HepG2 (cell line): ENCODE data around the gene UTS2R. TPM values are rescaled to one million over a fixed set of nuclear protein-coding genes. Genes with fewer than 3 reads are reported as not detected.
A peak's percentile ranks its signal among the peaks of the same experiment; 100 is the strongest.

Experiments
- ATAC-seq: fragments of 200-7000 bp; cut with Tn5 transposase; 3 replicates; pipeline ENCODE4 v1.9.1; 2020; ENCODE audit warnings: mild to moderate bottlenecking, moderate library complexity
- BruUV-seq: library from RNA; stranded (reverse); fragments of 400-500 nt; replicated peaks from 2 replicates; lab custom pipeline; 2021; lab: Mats Ljungman, UMichigan
- CTCF ChIA-PET: fragments of 300-600 bp; formaldehyde crosslinking; extraction: SDS; loops from one replicate; lab custom pipeline; 2021; ENCODE audit warnings: low total read pairs, inconsistent platforms, low intra/inter-chr PET ratio; lab: Yijun Ruan, JAX
- POLR2A ChIA-PET: fragments of 350-600 bp; sonication (Branson Sonifier 250); formaldehyde crosslinking; loops from one replicate; lab custom pipeline; 2020; ENCODE audit warnings: antibody characterized with exemption, inconsistent platforms; lab: Yijun Ruan, JAX
- DNase-seq: peaks from one replicate; pipeline ENCODE4 v3.0.0-alpha.2; 2015; ENCODE audit warnings: low spot score
- FAIRE-seq: peaks from 3 replicates; lab custom pipeline; 2011; peaks lifted over from hg19 to GRCh38; lab: Jason Lieb, UNC
- H2AFZ ChIP-seq: one replicate; pipeline ENCODE4 v1.6.1; 2011; ENCODE audit warnings: low read length, inconsistent platforms
- H3K27ac ChIP-seq: fragments of 300-600 bp; 3 replicates; pipeline ENCODE4 v1.8.0; 2011; ENCODE audit warnings: mixed run types, mild to moderate bottlenecking, mixed read lengths, low read length, inconsistent platforms; ENCODE audit not compliant: insufficient read depth; ENCODE audit errors: extremely low read length
- H3K27me3 ChIP-seq, 2 experiments: fragments of 200-600 bp in 1 of 2; 2 replicates in 1 of 2; 3 replicates in 1 of 2; pipeline versions ENCODE4 v1.6.0 to v1.8.0; 2011; ENCODE audit warnings: low read length in 2 of 2, mild to moderate bottlenecking in 2 of 2, moderate library complexity in 2 of 2, inconsistent platforms in 1 of 2; ENCODE audit not compliant: insufficient read depth in 2 of 2, control insufficient read depth in 1 of 2
- H3K36me3 ChIP-seq, 2 experiments: fragments of 200-600 bp in 1 of 2; replicated peaks in 1 of 2; 2 replicates in 1 of 2; 3 replicates in 1 of 2; pipeline versions ENCODE4 v1.5.1 to v1.8.0; 2011; ENCODE audit warnings: low read length in 2 of 2, inconsistent platforms in 1 of 2; ENCODE audit not compliant: insufficient read depth in 2 of 2, control insufficient read depth in 1 of 2
- H3K4me1 ChIP-seq: 2 replicates; pipeline ENCODE4 v1.5.1; 2012; ENCODE audit warnings: low read length, inconsistent platforms; ENCODE audit not compliant: insufficient read depth
- H3K4me2 ChIP-seq: 2 replicates; pipeline ENCODE4 v1.6.0; 2011; ENCODE audit warnings: low read depth, low read length, inconsistent platforms
- H3K4me3 ChIP-seq, 3 experiments: fragments of 200-600 bp in 1 of 3; sonication (generic), shearing (Covaris generic) in 1 of 3; replicated peaks in 1 of 3; 2 replicates each; pipeline ENCODE4 v1.5.1; 2011 to 2016; ENCODE audit warnings: low read length in 3 of 3, inconsistent platforms in 2 of 3, low read depth in 2 of 3, mild to moderate bottlenecking in 2 of 3, control low read depth in 1 of 3, mixed read lengths in 1 of 3; ENCODE audit not compliant: insufficient read depth in 1 of 3
- H3K79me2 ChIP-seq: one replicate; pipeline ENCODE4 v1.6.1; 2011; ENCODE audit warnings: low read length, inconsistent platforms; ENCODE audit not compliant: insufficient read depth
- H3K9ac ChIP-seq: 2 replicates; pipeline ENCODE4 v1.6.0; 2011; ENCODE audit warnings: mild to moderate bottlenecking, low read depth, low read length, inconsistent platforms; ENCODE audit not compliant: insufficient read depth
- H3K9me3 ChIP-seq: 2 replicates; pipeline ENCODE4 v1.5.1; 2012; ENCODE audit warnings: mild to moderate bottlenecking, low read length
- H4K20me1 ChIP-seq: 2 replicates; pipeline ENCODE4 v1.6.0; 2011; ENCODE audit warnings: inconsistent platforms, mild to moderate bottlenecking, low read length, moderate library complexity; ENCODE audit not compliant: insufficient read depth
- ATF7-NPFF ChIP-seq: sonication (generic); formaldehyde crosslinking; IDR thresholded peaks from 2 replicates; pipeline ENCODE4 v1.8.1; 2023; ENCODE audit warnings: mild to moderate bottlenecking, low read depth, missing genetic modification reagents, moderate library complexity
- CBX1 ChIP-seq: IDR thresholded peaks from one replicate; pipeline ENCODE4 v1.6.1; 2016; ENCODE audit warnings: antibody characterized with exemption, low read depth
- CCDC6 ChIP-seq: sonication (generic); formaldehyde crosslinking; IDR thresholded peaks from 2 replicates; pipeline ENCODE4 v1.8.1; 2022; ENCODE audit warnings: mild to moderate bottlenecking, missing genetic modification reagents, moderate library complexity
- CEBPZ ChIP-seq: IDR thresholded peaks from 2 replicates; pipeline ENCODE4 v1.6.1; 2012; ENCODE audit warnings: low read length, improper control_type of control experiment
- DPF2 ChIP-seq: sonication (generic); formaldehyde crosslinking; IDR thresholded peaks from 2 replicates; pipeline ENCODE4 v1.4.0; 2020; ENCODE audit warnings: mild to moderate bottlenecking, low read depth, missing genetic modification reagents, borderline replicate concordance
- EEA1 ChIP-seq: sonication (generic); formaldehyde crosslinking; IDR thresholded peaks from 2 replicates; pipeline ENCODE4 v1.5.1; 2020; ENCODE audit warnings: mild to moderate bottlenecking, missing genetic modification reagents, borderline replicate concordance
- EP300 ChIP-seq, 3 experiments: sonication (generic) in 1 of 3; formaldehyde crosslinking in 1 of 3; IDR thresholded peaks; 2 replicates each; pipeline versions ENCODE4 v1.5.1 to v1.6.1; 2011 to 2020; ENCODE audit warnings: low read depth in 2 of 3, low read length in 2 of 3, borderline replicate concordance in 1 of 3, improper control_type of control experiment in 1 of 3, mild to moderate bottlenecking in 1 of 3, missing genetic modification reagents in 1 of 3, moderate library complexity in 1 of 3
- HHEX ChIP-seq: IDR thresholded peaks from 2 replicates; pipeline ENCODE4 v1.6.1; 2016; ENCODE audit warnings: control low read depth
- HNRNPLL ChIP-seq: fragments of 200-400 bp; formaldehyde crosslinking; IDR thresholded peaks from 2 replicates; pipeline ENCODE4 v1.6.1; 2017; ENCODE audit warnings: mild to moderate bottlenecking, low read depth, low read length; ENCODE audit not compliant: poor library complexity, severe bottlenecking
- JUN ChIP-seq: sonication (generic); formaldehyde crosslinking; IDR thresholded peaks from 2 replicates; pipeline ENCODE4 v1.4.0; 2020; ENCODE audit warnings: mild to moderate bottlenecking, missing genetic modification reagents
- NCOA1 ChIP-seq: sonication (generic); formaldehyde crosslinking; IDR thresholded peaks from 2 replicates; pipeline ENCODE4 v1.9.0; 2021; ENCODE audit warnings: missing genetic modification reagents
- SMAD3 ChIP-seq: sonication (generic); formaldehyde crosslinking; IDR thresholded peaks from 2 replicates; pipeline ENCODE4 v1.4.0; 2020; ENCODE audit warnings: missing genetic modification reagents
- SMC3 ChIP-seq: IDR thresholded peaks from 2 replicates; pipeline ENCODE4 v1.6.1; 2011; ENCODE audit warnings: low read length, improper control_type of control experiment
- TARDBP ChIP-seq: sonication (generic); formaldehyde crosslinking; IDR thresholded peaks from 2 replicates; pipeline ENCODE4 v1.8.0; 2022; ENCODE audit warnings: mild to moderate bottlenecking, missing genetic modification reagents
- TBX3 ChIP-seq: fragments of 450-650 bp; IDR thresholded peaks from 2 replicates; pipeline ENCODE4 v1.6.1; 2017; ENCODE audit warnings: antibody characterized with exemption, mild to moderate bottlenecking, inconsistent platforms, borderline replicate concordance
- ZNF101 ChIP-seq: sonication (generic); formaldehyde crosslinking; IDR thresholded peaks from 2 replicates; pipeline ENCODE4 v1.4.0; 2020; ENCODE audit warnings: mild to moderate bottlenecking, low read depth, missing genetic modification reagents, borderline replicate concordance
- ZNF350 ChIP-seq: sonication (generic); formaldehyde crosslinking; IDR thresholded peaks from 2 replicates; pipeline ENCODE4 v1.4.0; 2020; ENCODE audit warnings: mild to moderate bottlenecking, low read depth, missing genetic modification reagents, borderline replicate concordance
- WGBS: methylation state at CpG from one replicate; pipeline ENCODE4 v1.1.6; 2017; ENCODE audit warnings: low lambda C conversion rate; 5-methylcytosine and 5-hydroxymethylcytosine counted together
- in situ Hi-C: cut with HindIII; loops from 2 replicates; pipeline ENCODE4 v1.10.0; 2017; ENCODE audit warnings: low pct_unique_long_range_greater_than_20kb; ENCODE audit not compliant: extremely low pct_ligation_motif_present
- intact Hi-C: fragments of 100-400 bp; cut with micrococcal nuclease; formaldehyde crosslinking; loops from one replicate; pipeline ENCODE4 v1.10.0; 2022; ENCODE audit not compliant: unreplicated experiment
- polyA plus RNA-seq, 8 experiments: library from polyadenylated mRNA; depleted of rRNA in 3 of 8; stranded (reverse) in 7 of 8; unstranded in 1 of 8; fragments of >200 nt; fragmentation: Illumina TruSeq in 4 of 8; extraction: Trizol in 4 of 8; gene quantifications; 2 replicates each; pipeline versions ENCODE4 v1.2.1 to v1.2.3, GENCODE V29; 2011 to 2016; ENCODE audit warnings: low read depth in 4 of 8, missing spikeins in 1 of 8, mixed read lengths in 1 of 8; ENCODE audit not compliant: insufficient read depth in 1 of 8
- total RNA-seq, 5 experiments: library from RNA; depleted of rRNA; stranded (reverse); fragments of >200 nt; fragmentation: Illumina TruSeq; extraction: Trizol; gene quantifications; 2 replicates each; pipeline ENCODE4 v1.2.3, GENCODE V29; 2016; ENCODE audit warnings: low read depth in 1 of 5
- TF ChIP-seq, protein P1 (sequence below): sonication (generic); formaldehyde crosslinking; IDR thresholded peaks from 2 replicates; pipeline ENCODE4 v1.8.0; 2022; ENCODE audit warnings: missing genetic modification reagents, mild to moderate bottlenecking, moderate library complexity, borderline replicate concordance

Gene UTS2R
- total and polyA plus RNA-seq, 2 of the 13 experiments (the other 11 are each of a cell fraction or from before 2014, with no cell fraction given) = 0.13 to 0.15 TPM

DNA sequence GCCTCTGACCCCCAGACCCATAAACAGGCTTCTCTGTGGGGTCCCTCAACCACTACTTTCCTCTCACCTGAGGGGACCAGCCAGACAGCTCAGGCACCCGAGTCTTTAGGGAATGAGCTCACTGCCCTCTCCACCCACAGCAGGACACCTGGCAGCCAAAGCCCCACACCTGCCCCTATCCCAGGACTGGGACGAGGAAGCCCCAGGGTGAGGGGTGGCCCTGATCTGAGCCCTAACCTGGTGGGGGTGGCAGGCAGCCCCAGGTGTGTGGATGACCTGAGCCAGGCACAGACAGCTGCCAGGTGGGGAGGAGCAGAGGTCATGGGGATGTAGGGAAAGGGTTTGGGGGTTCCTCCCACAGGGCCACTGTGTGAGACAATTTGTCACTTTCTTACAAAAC is 14.2 kb upstream of the UTS2R start:
- no TSS peak for BruUV-seq
- no peak for FAIRE-seq
- Histone ChIP-seq H3K4me2 (peak overlapping the region; percentile 68; the same call in 1 of the 2 replicates), H4K20me1 (no peaks in the 10 kb centered on the region), H3K79me2 (no peaks in the 10 kb centered on the region), H2AFZ (no peak overlapping the region), H3K9me3 (no peaks in the 10 kb centered on the region), H3K36me3 (no peaks in the 10 kb centered on the region), H3K4me3 (no peak overlapping the region), H3K27me3 (no peaks in the 10 kb centered on the region), H3K4me1 (peaks cover 71% of the 10 kb centered on the region), H3K9ac (no peak overlapping the region), H3K27ac (no peak overlapping the region)
- no peak; the same call in 2 of the 3 replicates for ATAC-seq
- POLR2A ChIA-PET = interaction anchor here (0.7 to 5.0 kb wide), 9 partner anchors 9 to 105 kb away, joined by 3 to 36 read pairs (median 10); partner anchors contain the start of gene CD7
- CTCF ChIA-PET = interaction anchor here (0.6 kb wide), 1 partner anchor 67 kb away, joined by 3 read pairs; no protein-coding TSS in a partner anchor
- DNase-seq = no peak
- in situ Hi-C loops = loop anchor here (10.0 kb wide), 1 partner anchor 197 kb away; no protein-coding TSS in a partner anchor
- WGBS = 67% methylated on average over 2 of the region's 2 CpGs
- intact Hi-C loops = no loop called here
- TF ChIP-seq, protein P1, sequence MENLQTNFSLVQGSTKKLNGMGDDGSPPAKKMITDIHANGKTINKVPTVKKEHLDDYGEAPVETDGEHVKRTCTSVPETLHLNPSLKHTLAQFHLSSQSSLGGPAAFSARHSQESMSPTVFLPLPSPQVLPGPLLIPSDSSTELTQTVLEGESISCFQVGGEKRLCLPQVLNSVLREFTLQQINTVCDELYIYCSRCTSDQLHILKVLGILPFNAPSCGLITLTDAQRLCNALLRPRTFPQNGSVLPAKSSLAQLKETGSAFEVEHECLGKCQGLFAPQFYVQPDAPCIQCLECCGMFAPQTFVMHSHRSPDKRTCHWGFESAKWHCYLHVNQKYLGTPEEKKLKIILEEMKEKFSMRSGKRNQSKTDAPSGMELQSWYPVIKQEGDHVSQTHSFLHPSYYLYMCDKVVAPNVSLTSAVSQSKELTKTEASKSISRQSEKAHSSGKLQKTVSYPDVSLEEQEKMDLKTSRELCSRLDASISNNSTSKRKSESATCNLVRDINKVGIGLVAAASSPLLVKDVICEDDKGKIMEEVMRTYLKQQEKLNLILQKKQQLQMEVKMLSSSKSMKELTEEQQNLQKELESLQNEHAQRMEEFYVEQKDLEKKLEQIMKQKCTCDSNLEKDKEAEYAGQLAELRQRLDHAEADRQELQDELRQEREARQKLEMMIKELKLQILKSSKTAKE (CRISPR knock-in tag) = no peak
- no peak for TF ChIP-seq SMC3
- peak; percentile 9 for TF ChIP-seq HNRNPLL
- TF ChIP-seq NCOA1 (CRISPR knock-in tag) = no peak
- no peak for TF ChIP-seq CCDC6
- TF ChIP-seq HHEX (CRISPR knock-in tag) = no peak
- no peak for TF ChIP-seq CBX1
- TF ChIP-seq JUN = no peak
- 0 out of 2 replicates have a peak, but pooled peaks have one; percentile 16 for TF ChIP-seq ATF7-NPFF (CRISPR knock-in tag)
- TF ChIP-seq EP300 (IDR thresholded peaks at IDR 0.05; ENCODE audit: low read depth in 2 of 2, low read length in 2 of 2) = no peak
- 0 out of 2 replicates have a peak, but pooled peaks have one; percentile 22 for TF ChIP-seq EP300 (CRISPR knock-in tag; IDR thresholded peaks at IDR 0.05; ENCODE audit: borderline replicate concordance)
- no peak for TF ChIP-seq CEBPZ
- no peak for TF ChIP-seq ZNF101 (CRISPR knock-in tag)
- no peak for TF ChIP-seq TARDBP (CRISPR knock-in tag)
- TF ChIP-seq TBX3 = no peak
- TF ChIP-seq EEA1 = no peak
- TF ChIP-seq SMAD3 = no peak
- TF ChIP-seq DPF2 = no peak
- TF ChIP-seq ZNF350 (CRISPR knock-in tag) = 0 out of 2 replicates have a peak, but pooled peaks have one; percentile 45
